Measurements from ENCODE around the gene PROSER3. TPM values are rescaled to one million over a fixed set of nuclear protein-coding genes. Genes with fewer than 3 reads are reported as not detected.

The PROSER3 gene
- total and polyA plus RNA-seq, 9 of the 15 experiments (the other 6 are each of a cell fraction or from before 2014, with no cell fraction given): 1.0 to 39.5 (median 5.1) TPM

GRCh38 chr19:35796645-35797542 is 38.9 kb downstream of the PROSER3 start (continued):
- TF ChIP-seq TRIM25 (IDR thresholded peaks at IDR 0.05; ENCODE audit: borderline replicate concordance) (no peak), SMARCE1 (IDR thresholded peaks at IDR 0.05) (no peak), STAG1 (CRISPR knock-in tag; IDR thresholded peaks at IDR 0.05; ENCODE audit: borderline replicate concordance) (no peak), ZNF699 (CRISPR knock-in tag; IDR thresholded peaks at IDR 0.05; ENCODE audit: insufficient replicate concordance) (no peak), ZNF507 (tag; conservative IDR thresholded peaks at IDR 0.05) (no peak)
- TF ChIP-seq, protein P1, sequence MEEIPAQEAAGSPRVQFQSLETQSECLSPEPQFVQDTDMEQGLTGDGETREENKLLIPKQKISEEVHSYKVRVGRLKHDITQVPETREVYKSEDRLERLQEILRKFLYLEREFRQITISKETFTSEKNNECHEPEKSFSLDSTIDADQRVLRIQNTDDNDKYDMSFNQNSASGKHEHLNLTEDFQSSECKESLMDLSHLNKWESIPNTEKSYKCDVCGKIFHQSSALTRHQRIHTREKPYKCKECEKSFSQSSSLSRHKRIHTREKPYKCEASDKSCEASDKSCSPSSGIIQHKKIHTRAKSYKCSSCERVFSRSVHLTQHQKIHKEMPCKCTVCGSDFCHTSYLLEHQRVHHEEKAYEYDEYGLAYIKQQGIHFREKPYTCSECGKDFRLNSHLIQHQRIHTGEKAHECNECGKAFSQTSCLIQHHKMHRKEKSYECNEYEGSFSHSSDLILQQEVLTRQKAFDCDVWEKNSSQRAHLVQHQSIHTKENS (CRISPR knock-in tag; IDR thresholded peaks at IDR 0.05): no peak

DNA sequence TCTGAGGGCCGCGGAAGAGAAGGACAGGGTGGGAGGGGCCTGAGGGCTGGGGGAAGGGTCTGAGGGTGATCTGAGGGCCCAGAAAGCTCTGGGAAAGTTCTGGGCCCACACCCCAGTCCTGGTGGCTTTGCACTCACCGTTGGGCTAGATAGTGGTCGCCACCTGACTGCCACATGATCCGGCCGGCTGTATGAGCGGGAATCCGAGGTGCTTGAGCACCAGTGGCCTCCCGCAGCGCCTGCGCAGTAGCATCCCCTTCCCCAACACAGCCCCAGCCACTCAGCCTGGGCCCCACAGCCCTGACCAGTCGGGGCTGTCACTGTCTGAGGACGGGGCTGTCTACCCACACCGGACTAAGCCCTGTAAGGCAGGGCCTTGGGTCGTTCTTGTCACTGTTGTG is 39.7 kb downstream of the PROSER3 start:
- WGBS (ENCODE audit: insufficient coverage, low coverage, missing lambda C conversion rate): 14% methylated on average over 5 of the region's 15 CpGs
- POLR2A ChIA-PET: no interaction called here
- no peak for TF ChIP-seq ZSCAN29 (IDR thresholded peaks at IDR 0.05)
- TF ChIP-seq, protein P2, sequence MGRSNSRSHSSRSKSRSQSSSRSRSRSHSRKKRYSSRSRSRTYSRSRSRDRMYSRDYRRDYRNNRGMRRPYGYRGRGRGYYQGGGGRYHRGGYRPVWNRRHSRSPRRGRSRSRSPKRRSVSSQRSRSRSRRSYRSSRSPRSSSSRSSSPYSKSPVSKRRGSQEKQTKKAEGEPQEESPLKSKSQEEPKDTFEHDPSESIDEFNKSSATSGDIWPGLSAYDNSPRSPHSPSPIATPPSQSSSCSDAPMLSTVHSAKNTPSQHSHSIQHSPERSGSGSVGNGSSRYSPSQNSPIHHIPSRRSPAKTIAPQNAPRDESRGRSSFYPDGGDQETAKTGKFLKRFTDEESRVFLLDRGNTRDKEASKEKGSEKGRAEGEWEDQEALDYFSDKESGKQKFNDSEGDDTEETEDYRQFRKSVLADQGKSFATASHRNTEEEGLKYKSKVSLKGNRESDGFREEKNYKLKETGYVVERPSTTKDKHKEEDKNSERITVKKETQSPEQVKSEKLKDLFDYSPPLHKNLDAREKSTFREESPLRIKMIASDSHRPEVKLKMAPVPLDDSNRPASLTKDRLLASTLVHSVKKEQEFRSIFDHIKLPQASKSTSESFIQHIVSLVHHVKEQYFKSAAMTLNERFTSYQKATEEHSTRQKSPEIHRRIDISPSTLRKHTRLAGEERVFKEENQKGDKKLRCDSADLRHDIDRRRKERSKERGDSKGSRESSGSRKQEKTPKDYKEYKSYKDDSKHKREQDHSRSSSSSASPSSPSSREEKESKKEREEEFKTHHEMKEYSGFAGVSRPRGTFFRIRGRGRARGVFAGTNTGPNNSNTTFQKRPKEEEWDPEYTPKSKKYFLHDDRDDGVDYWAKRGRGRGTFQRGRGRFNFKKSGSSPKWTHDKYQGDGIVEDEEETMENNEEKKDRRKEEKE (IDR thresholded peaks at IDR 0.05; ENCODE audit: borderline replicate concordance in 1 of 2, control insufficient read depth in 1 of 2, low read depth in 2 of 2, low read length in 1 of 2): no peak
- TF ChIP-seq TEAD2 (tag; IDR thresholded peaks at IDR 0.05): no peak
- no peak for TF ChIP-seq HDAC2 (IDR thresholded peaks at IDR 0.05)
- peak; percentile 34; the same call in 1 of the 2 replicates for TF ChIP-seq ZBTB7A (IDR thresholded peaks at IDR 0.05; ENCODE audit: borderline replicate concordance, control insufficient read depth, low read depth, low read length)
- TF ChIP-seq YY1 (IDR thresholded peaks at IDR 0.05; ENCODE audit: borderline replicate concordance in 1 of 3, control insufficient read depth in 1 of 3, extremely low read depth in 1 of 3, insufficient read depth in 3 of 3, insufficient read length in 1 of 3, insufficient replicate concordance in 2 of 3, low read depth in 1 of 3, low read length in 2 of 3): no peak

More for the DNA sequence above, 39.7 kb downstream of the PROSER3 start:
- H4K20me1 ChIP-seq (replicated peaks; ENCODE audit: control insufficient read depth, insufficient read depth, low read length): no peaks in the 10 kb centered on the region
- no peak overlapping the region for H3K27ac ChIP-seq (ENCODE audit: extremely low read depth, low read depth, low read length)
- H3K4me3 ChIP-seq: no peak overlapping the region
- intact Hi-C loops (cut with micrococcal nuclease): no loop called here
- BruUV-seq (replicated peaks): no TSS peak
- peak overlapping the region; percentile 80 for H2AFZ ChIP-seq (ENCODE audit: low read depth, low read length)
- ATAC-seq (peak; percentile 62), FAIRE-seq (no peak), DNase-seq (ENCODE audit: extremely low read depth in 1 of 4, low spot score in 3 of 4) (peak; percentile 27 to 44 (median 42))
- CTCF ChIA-PET (ENCODE audit: low intra/inter-chr PET ratio): no interaction called here
- H3K27me3 ChIP-seq (ENCODE audit: control insufficient read depth in 2 of 2, insufficient read depth in 2 of 2, low read length in 2 of 2): no peaks in the 10 kb centered on the region; a peak in 1 of 5 replicates
- no peak overlapping the region for H3K4me2 ChIP-seq (ENCODE audit: insufficient read depth, low read length)
- peak overlapping the region in 1 of 2 experiments; percentile 79; a peak in 2 of 4 replicates for H3K9ac ChIP-seq (ENCODE audit: insufficient read depth in 1 of 2, low read depth in 2 of 2, low read length in 2 of 2)
- no peaks in the 10 kb centered on the region; the same call in 1 of the 2 replicates for H3K9me3 ChIP-seq (replicated peaks; ENCODE audit: control insufficient read depth, insufficient read depth, low read depth, low read length)
- H3K4me1 ChIP-seq (replicated peaks in 1 of 2; ENCODE audit: control insufficient read depth in 2 of 2, insufficient read depth in 2 of 2, low read length in 2 of 2): peaks cover 0 to 21% of the 10 kb centered on the region in 2 experiments; a peak in 3 of 5 replicates
- H3K9me1 ChIP-seq (ENCODE audit: control insufficient read depth, insufficient read depth, low read length): no peaks in the 10 kb centered on the region
- H3K36me3 ChIP-seq (ENCODE audit: control insufficient read depth, insufficient read depth, low read length): no peaks in the 10 kb centered on the region
- no peaks in the 10 kb centered on the region for H3K79me2 ChIP-seq (ENCODE audit: control insufficient read depth, insufficient read depth, low read length)
- in situ Hi-C loops (cut with MboI): no loop called here

All from K562 (cell line).